NB4 (cell line): ENCODE measurements around the gene IQCN.

Source experiments
- CTCF ChIP-seq: IDR thresholded peaks from one replicate; pipeline ENCODE4 v1.5.1; 2012; ENCODE audit warnings: low read depth, low read length
- MAX ChIP-seq: IDR thresholded peaks from 2 replicates; pipeline ENCODE4 v1.6.1; 2011; ENCODE audit warnings: low read depth, low read length
- MYC ChIP-seq: IDR thresholded peaks from 2 replicates; pipeline ENCODE4 v1.6.1; 2011; ENCODE audit warnings: low read depth, low read length
- POLR2A ChIP-seq: IDR thresholded peaks from 2 replicates; pipeline ENCODE4 v1.6.1; 2011; ENCODE audit warnings: mild to moderate bottlenecking; ENCODE audit not compliant: insufficient read length; ENCODE audit errors: extremely low read depth

GRCh38 chr19:18229474-18229873, 44.8 kb downstream of the IQCN start:
- TF ChIP-seq POLR2A (no peak), CTCF (peak; percentile 41), MAX (no peak), MYC (no peak)
